Testis (tissue), 3 donors: ENCODE data around the gene PLEKHM3. TPM values are rescaled to one million over a fixed set of nuclear protein-coding genes. Genes with fewer than 3 reads are reported as not detected.

Source experiments
- DNase-seq: peaks from one replicate; pipeline ENCODE4 v3.0.0-alpha.2; 2019
- H3K27ac ChIP-seq, 2 donors: fragments of 200-600 bp; sonication (generic); one replicate each; pipeline ENCODE4 v1.5.1; 2019
- H3K27me3 ChIP-seq: fragments of 200-600 bp; sonication (generic); one replicate; pipeline ENCODE4 v1.5.1; 2019
- H3K36me3 ChIP-seq: fragments of 200-600 bp; sonication (generic); one replicate; pipeline ENCODE4 v1.5.1; 2017; ENCODE audit warnings: low read depth; ENCODE audit errors: missing control alignments
- H3K4me1 ChIP-seq: fragments of 200-600 bp; sonication (generic); one replicate; pipeline ENCODE4 v1.5.1; 2019
- H3K4me3 ChIP-seq, 2 donors: fragments of 200-600 bp; sonication (generic); one replicate each; pipeline ENCODE4 v1.5.1; 2017 to 2019
- H3K9me3 ChIP-seq: fragments of 200-600 bp; sonication (generic); one replicate; pipeline ENCODE4 v1.5.1; 2017
- CTCF ChIP-seq, 3 experiments: fragments of 450-650 bp in 2 of 3; fragments of 200-600 bp in 1 of 3; sonication (generic) in 1 of 3; IDR thresholded peaks; one replicate each; pipeline ENCODE4 v1.5.1; 2016 to 2019; ENCODE audit warnings: antibody characterized with exemption in 3 of 3, mild to moderate bottlenecking in 2 of 3, moderate library complexity in 1 of 3
- POLR2A ChIP-seq: fragments of 450-650 bp; IDR thresholded peaks from one replicate; pipeline ENCODE4 v1.6.1; 2017; ENCODE audit warnings: antibody characterized with exemption, mild to moderate bottlenecking, moderate library complexity
- WGBS, 2 donors: methylation state at CpG; one replicate each; pipeline ENCODE4 v1.1.5; 2018; 5-methylcytosine and 5-hydroxymethylcytosine counted together
- intact Hi-C: fragments of 100-400 bp; cut with DNase I; formaldehyde crosslinking; loops from one replicate; pipeline ENCODE4 v1.15.1; 2023; ENCODE audit warnings: low total_unique reads
- polyA plus RNA-seq: library from polyadenylated mRNA; stranded (reverse); fragments of 350-450 nt; fragmentation: Illumina TruSeq; extraction: RNeasy Lipid Tissue Mini Kit (QIAGEN cat#74804); gene quantifications from one replicate; pipeline ENCODE4 v1.2.3, GENCODE V29; 2014; ENCODE audit warnings: low read depth, low replicate concordance; ENCODE audit not compliant: insufficient read depth
- total RNA-seq, 2 donors: library from RNA; depleted of rRNA; stranded (reverse); fragments of >200 nt; gene quantifications; one replicate each; pipeline ENCODE4 v1.2.3, GENCODE V29; 2016

PLEKHM3 gene
- total and polyA plus RNA-seq, 3 donors from 2014 or later: 12.5 to 24.6 (median 21.9) TPM

DNA sequence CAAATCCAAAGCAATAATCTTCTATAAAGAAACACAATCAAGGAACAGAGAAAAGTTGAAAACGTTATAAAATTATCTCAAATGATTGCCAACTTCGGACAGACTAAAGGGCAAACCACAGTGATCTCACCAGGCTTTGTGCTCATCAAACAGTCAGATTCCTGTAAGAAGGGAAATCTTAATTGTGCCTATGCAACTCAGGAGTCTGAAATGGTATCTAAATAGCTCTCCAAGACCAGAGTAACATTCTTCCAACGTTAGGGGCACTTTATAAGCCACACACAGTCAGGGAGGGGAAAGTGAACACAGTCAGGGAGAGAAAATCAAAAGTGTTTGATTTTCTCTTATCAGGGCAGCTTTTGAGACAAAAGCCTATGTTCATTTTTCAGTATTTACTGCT is 29.4 kb downstream of the PLEKHM3 start:
- 44 to 60% methylated on average over 3 of the region's 3 CpGs for WGBS, 2 donors
- intact Hi-C loops: no loop called here
- H3K4me3 ChIP-seq: no peak overlapping the region
- TF ChIP-seq POLR2A (no peak), CTCF (IDR thresholded peaks at IDR 0.05) (no peak)
- no peak for DNase-seq
- no peaks in the 10 kb centered on the region for H3K27me3 ChIP-seq
- H3K9me3 ChIP-seq: no peaks in the 10 kb centered on the region
- H3K27ac ChIP-seq: no peak overlapping the region
- H3K4me1 ChIP-seq: no peaks in the 10 kb centered on the region
- no peaks in the 10 kb centered on the region for H3K36me3 ChIP-seq

GRCh38 chr2:207993151-207993763 is 32.1 kb downstream of the PLEKHM3 start:
- DNase-seq: no peak
- 82 to 90% methylated on average over 4 of the region's 4 CpGs for WGBS, 2 donors

GRCh38 chr2:207991944-207992343 is 33.4 kb downstream of the PLEKHM3 start:
- 87 to 94% methylated on average over 1 of the region's 1 CpG for WGBS, 2 donors
- no peak overlapping the region for H3K4me3 ChIP-seq
- H3K4me1 ChIP-seq: no peaks in the 10 kb centered on the region
- no peaks in the 10 kb centered on the region for H3K9me3 ChIP-seq
- no peaks in the 10 kb centered on the region for H3K27me3 ChIP-seq
- no peaks in the 10 kb centered on the region for H3K36me3 ChIP-seq
- no peak for DNase-seq
- TF ChIP-seq POLR2A (no peak), CTCF (IDR thresholded peaks at IDR 0.05) (no peak)
- intact Hi-C loops: no loop called here
- no peak overlapping the region for H3K27ac ChIP-seq

More at GRCh38 chr2:207993151-207993763, 32.1 kb downstream of the PLEKHM3 start:
- H3K27ac ChIP-seq: no peak overlapping the region
- TF ChIP-seq POLR2A (no peak), CTCF (IDR thresholded peaks at IDR 0.05) (no peak)
- intact Hi-C loops: no loop called here
- H3K9me3 ChIP-seq: no peaks in the 10 kb centered on the region
- no peaks in the 10 kb centered on the region for H3K36me3 ChIP-seq
- no peak overlapping the region for H3K4me3 ChIP-seq
- no peaks in the 10 kb centered on the region for H3K27me3 ChIP-seq
- no peaks in the 10 kb centered on the region for H3K4me1 ChIP-seq

GRCh38 chr2:207990784-207991183 is 34.5 kb downstream of the PLEKHM3 start:
- Histone ChIP-seq H3K27ac (no peak overlapping the region), H3K36me3 (no peaks in the 10 kb centered on the region), H3K9me3 (no peaks in the 10 kb centered on the region), H3K27me3 (no peaks in the 10 kb centered on the region), H3K4me3 (no peak overlapping the region), H3K4me1 (no peaks in the 10 kb centered on the region)
- no peak for DNase-seq
- intact Hi-C loops: no loop called here
- TF ChIP-seq POLR2A (no peak), CTCF (IDR thresholded peaks at IDR 0.05) (no peak)

- no peak for DNase-seq
- Histone ChIP-seq H3K27me3 (no peaks in the 10 kb centered on the region), H3K4me3 (no peak overlapping the region), H3K36me3 (no peaks in the 10 kb centered on the region), H3K4me1 (no peaks in the 10 kb centered on the region), H3K27ac (no peak overlapping the region), H3K9me3 (no peaks in the 10 kb centered on the region)
- intact Hi-C loops: no loop called here
- no peak for TF ChIP-seq POLR2A
- 82 to 83% methylated on average over 3 of the region's 3 CpGs for WGBS, 2 donors
Observed at GRCh38 chr2:207988975-207989374, 36.4 kb downstream of the PLEKHM3 start.
